Measurements from ENCODE around the gene ATP1A4.

The ATP1A4 gene

GRCh38 chr1:160118928-160119327 is 32.5 kb upstream of the ATP1A4 start:
- POLR2A ChIA-PET = no interaction called here
- H3K4me3 ChIP-seq (ENCODE audit: low read depth, low read length) = no peak overlapping the region
- TF ChIP-seq, protein P1, sequence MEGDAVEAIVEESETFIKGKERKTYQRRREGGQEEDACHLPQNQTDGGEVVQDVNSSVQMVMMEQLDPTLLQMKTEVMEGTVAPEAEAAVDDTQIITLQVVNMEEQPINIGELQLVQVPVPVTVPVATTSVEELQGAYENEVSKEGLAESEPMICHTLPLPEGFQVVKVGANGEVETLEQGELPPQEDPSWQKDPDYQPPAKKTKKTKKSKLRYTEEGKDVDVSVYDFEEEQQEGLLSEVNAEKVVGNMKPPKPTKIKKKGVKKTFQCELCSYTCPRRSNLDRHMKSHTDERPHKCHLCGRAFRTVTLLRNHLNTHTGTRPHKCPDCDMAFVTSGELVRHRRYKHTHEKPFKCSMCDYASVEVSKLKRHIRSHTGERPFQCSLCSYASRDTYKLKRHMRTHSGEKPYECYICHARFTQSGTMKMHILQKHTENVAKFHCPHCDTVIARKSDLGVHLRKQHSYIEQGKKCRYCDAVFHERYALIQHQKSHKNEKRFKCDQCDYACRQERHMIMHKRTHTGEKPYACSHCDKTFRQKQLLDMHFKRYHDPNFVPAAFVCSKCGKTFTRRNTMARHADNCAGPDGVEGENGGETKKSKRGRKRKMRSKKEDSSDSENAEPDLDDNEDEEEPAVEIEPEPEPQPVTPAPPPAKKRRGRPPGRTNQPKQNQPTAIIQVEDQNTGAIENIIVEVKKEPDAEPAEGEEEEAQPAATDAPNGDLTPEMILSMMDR (IDR thresholded peaks at IDR 0.05; ENCODE audit: insufficient read depth, low read length, missing control alignments) = no peak
- no peak for DNase-seq (ENCODE audit: low read depth, low spot score)
- CTCF ChIA-PET = interaction anchor here (0.9 to 2.1 kb wide), 7 partner anchors 15 to 133 kb away, joined by 3 to 10 read pairs (median 4); no protein-coding TSS in a partner anchor

DNA sequence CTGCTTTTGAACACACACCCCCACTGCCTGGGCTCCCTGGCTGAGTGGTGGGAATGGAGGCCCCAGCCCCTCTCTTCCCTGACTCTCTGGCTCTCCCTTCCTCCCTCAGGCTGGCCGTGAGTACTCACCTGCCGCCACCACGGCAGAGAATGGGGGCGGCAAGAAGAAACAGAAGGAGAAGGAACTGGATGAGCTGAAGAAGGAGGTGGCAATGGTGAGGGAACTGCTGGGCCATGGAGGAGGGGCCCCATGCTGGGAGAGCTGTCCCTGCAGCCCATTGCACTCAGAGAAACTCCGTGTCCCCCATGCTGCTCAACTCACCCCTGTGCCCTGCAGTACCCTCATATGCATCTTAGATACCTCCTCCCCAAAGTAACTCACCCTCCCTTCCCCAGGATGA is 30.6 kb upstream of the ATP1A4 start:
- POLR2A ChIA-PET = no interaction called here
- no peak overlapping the region for H3K4me3 ChIP-seq (ENCODE audit: low read depth, low read length)
- DNase-seq (ENCODE audit: low read depth, low spot score) = no peak
- CTCF ChIA-PET = interaction anchor here (0.6 to 2.3 kb wide), 4 partner anchors 8 to 99 kb away, joined by 3 to 9 read pairs (median 3); no protein-coding TSS in a partner anchor
- TF ChIP-seq, protein P1 (IDR thresholded peaks at IDR 0.05; ENCODE audit: insufficient read depth, low read length, missing control alignments) = no peak

DNA sequence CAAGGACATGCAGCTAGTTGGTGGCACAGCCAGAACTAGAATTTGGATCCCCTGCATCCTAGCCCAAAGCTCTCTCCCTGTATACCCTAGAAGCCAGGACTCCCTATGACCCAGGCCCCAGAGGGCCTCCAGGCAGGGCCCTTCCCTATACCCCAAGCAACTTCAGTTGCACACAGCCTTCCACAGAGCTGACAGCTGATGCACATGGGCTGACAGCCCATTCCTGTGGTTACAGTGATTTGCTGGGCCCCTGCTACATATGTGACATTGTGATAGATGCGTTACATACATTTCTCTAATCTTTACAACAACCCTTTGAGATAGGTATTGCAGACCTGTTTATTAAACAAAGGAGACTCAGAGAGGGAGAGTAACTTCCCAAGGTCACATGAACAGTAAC is 30.0 kb upstream of the ATP1A4 start:
- H3K4me3 ChIP-seq (ENCODE audit: low read depth, low read length) = no peak overlapping the region
- ChIA-PET POLR2A (no interaction called here), CTCF (interaction anchor here (0.6 to 2.3 kb wide), 6 partner anchors 9 to 98 kb away, joined by 3 to 9 read pairs (median 3); no protein-coding TSS in a partner anchor)
- DNase-seq (ENCODE audit: low read depth, low spot score) = no peak
- TF ChIP-seq, protein P1 (IDR thresholded peaks at IDR 0.05; ENCODE audit: insufficient read depth, low read length, missing control alignments) = no peak

DNA sequence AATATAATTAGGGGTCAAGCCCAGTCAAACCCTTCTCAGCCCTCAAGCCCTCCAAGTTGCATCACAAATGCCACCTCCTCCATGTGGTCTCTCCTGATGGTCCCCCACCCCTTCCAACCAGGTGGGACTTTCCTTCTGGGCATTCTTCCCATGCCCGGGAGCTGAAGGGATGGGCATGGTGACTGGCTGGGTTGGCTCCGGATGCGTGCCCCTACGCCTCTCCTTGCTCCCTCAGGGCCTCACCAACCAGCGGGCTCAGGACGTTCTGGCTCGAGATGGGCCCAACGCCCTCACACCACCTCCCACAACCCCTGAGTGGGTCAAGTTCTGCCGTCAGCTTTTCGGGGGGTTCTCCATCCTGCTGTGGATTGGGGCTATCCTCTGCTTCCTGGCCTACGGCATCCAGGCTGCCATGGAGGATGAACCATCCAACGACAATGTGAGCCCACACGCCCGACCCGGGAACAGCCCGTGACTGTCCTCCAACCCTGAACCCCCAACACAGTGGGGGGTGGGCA is 28.4 kb upstream of the ATP1A4 start:
- H3K4me3 ChIP-seq (ENCODE audit: low read depth, low read length) = no peak overlapping the region
- CTCF ChIA-PET = interaction anchor here (1.3 to 4.4 kb wide), 6 partner anchors 9 to 98 kb away, joined by 3 to 23 read pairs (median 12); no protein-coding TSS in a partner anchor
- TF ChIP-seq, protein P1 (IDR thresholded peaks at IDR 0.05; ENCODE audit: insufficient read depth, low read length, missing control alignments) = no peak
- no peak for DNase-seq (ENCODE audit: low read depth, low spot score)
- POLR2A ChIA-PET = no interaction called here

- no peak for DNase-seq (ENCODE audit: low read depth, low spot score)
- ChIA-PET POLR2A (no interaction called here), CTCF (interaction anchor here (0.9 to 4.4 kb wide), 10 partner anchors 12 to 97 kb away, joined by 3 to 23 read pairs (median 5); no protein-coding TSS in a partner anchor)
- H3K4me3 ChIP-seq (ENCODE audit: low read depth, low read length) = no peak overlapping the region
- TF ChIP-seq, protein P1 (IDR thresholded peaks at IDR 0.05; ENCODE audit: insufficient read depth, low read length, missing control alignments) = no peak
Observed at GRCh38 chr1:160123726-160124125, 27.7 kb upstream of the ATP1A4 start.

DNA sequence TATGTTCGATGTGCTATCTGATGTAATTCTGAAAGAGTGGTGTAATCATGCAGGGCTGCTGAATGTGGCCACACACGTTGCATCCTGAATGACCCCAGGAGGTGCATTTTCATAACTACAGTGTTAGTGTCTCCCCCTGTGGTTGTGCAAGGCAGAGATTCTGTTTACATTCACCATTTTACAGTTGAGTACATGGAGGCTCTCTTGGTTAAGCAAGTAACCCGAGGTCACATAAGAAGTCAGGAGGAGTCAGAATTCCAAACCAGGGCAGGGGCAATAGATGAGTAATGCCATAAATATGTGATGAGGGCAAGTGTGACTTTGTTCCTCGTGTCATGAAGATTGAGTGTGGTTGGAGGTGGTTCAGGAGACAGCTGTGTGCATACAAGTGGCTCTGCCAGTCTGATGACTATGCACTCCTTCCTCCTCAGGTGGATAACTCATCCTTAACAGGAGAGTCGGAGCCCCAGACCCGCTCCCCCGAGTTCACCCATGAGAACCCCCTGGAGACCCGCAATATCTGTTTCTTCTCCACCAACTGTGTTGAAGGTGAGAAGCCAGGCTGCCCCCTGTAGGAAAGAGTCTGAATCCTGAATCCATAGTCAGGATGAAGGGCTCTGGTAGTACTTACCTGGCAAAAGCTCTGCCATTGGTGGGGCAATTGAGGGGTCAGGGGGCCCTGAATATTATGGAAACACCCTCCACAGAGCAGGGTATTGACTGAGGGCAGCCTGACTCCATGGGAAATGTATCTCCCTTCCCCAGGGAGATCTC is 26.5 kb upstream of the ATP1A4 start:
- ChIA-PET CTCF (interaction anchor here (0.9 to 4.4 kb wide), 14 partner anchors 13 to 129 kb away, joined by 3 to 23 read pairs (median 4); no protein-coding TSS in a partner anchor), POLR2A (interaction anchor here (1.2 kb wide), 1 partner anchor 136 kb away, joined by 4 read pairs; no protein-coding TSS in a partner anchor)
- TF ChIP-seq, protein P1 (IDR thresholded peaks at IDR 0.05; ENCODE audit: insufficient read depth, low read length, missing control alignments) = peak; percentile 20
- peak; percentile 45 for DNase-seq (ENCODE audit: low read depth, low spot score)
- H3K4me3 ChIP-seq (ENCODE audit: low read depth, low read length) = no peak overlapping the region

All from AG04449 (cell line).